K562 treated with DMSO at 1 percent for 12 hours (cell line): Measurements from ENCODE around the gene LMNTD1. TPM values are rescaled to one million over a fixed set of nuclear protein-coding genes. Genes with fewer than 3 reads are reported as not detected.

ENCODE experiments used
- total RNA-seq: library from RNA; unstranded; fragments of 300-600 nt; gene quantifications from 2 replicates; pipeline ENCODE4 v1.2.3, GENCODE V29; 2022; ENCODE audit not compliant: insufficient read depth

The LMNTD1 gene, protein sequence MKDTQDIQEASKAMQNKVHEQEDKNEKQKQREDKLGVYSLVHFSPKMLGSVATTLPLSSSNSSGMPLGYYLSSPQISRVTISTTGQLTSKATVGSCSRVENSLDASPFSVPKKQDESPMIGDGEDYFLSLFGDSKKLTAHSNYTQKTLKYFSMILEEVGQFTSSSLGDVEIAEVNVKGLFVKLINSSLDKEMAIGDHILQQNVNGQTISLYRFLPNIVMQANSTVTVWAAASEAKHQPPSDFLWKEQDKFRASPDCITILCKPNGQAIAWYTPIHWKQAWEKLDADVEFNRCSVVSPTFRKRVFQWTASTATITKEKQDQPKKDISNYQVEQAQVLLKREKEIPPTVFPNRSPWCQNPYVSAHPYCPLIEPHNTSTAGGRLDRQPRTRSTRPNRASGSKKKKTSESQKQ
- total RNA-seq, result not detected in 2 replicates

DNA sequence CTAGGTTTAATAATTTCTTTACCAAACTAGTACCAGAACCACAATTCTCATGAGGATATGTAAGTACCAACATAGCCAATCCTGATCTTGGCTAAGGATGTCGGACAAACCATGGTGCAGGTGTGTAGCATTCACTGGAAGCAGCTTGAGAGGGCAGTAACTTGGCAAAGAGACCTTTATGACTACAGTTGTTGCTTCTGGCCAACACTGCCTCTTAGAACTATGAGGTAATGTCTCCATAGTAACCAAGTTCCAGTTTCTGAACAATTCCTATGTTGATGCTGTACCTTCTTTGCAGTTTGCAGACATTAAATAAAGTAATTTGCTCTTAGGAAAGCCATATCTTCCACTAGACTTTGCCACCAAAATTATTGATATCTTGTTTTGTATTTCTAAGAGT is at the start of gene LMNTD1:
Gene LMNTD1 (minus strand): TSS at position 186 of the 400 bp plus-strand sequence. CDS start 324 bp downstream, outside the sequence.

